WTC11 (cell line): ENCODE data around the gene KIF17. TPM values are rescaled to one million over a fixed set of nuclear protein-coding genes. Genes with fewer than 3 reads are reported as not detected.

Source experiments
- ATAC-seq: fragments of 200-7000 bp; cut with Tn5 transposase; 2 replicates; pipeline ENCODE4 v1.10.0; 2021; ENCODE audit warnings: mild to moderate bottlenecking, moderate library complexity
- CTCF ChIA-PET: fragments of 300-600 bp; sonication (Branson Sonifier 250); formaldehyde crosslinking; loops from one replicate; lab custom pipeline; 2021; ENCODE audit warnings: antibody characterized with exemption; lab: Charles Lee
- POLR2A ChIA-PET: fragments of 350-600 bp; sonication (Branson Sonifier 250); formaldehyde crosslinking; loops from one replicate; lab custom pipeline; 2021; ENCODE audit warnings: antibody characterized with exemption; lab: Charles Lee
- DNase-seq: peaks from one replicate; pipeline ENCODE4 v3.0.0; 2021; ENCODE audit warnings: low spot score
- H3K27ac Mint-ChIP-seq: 2 replicates; pipeline ENCODE4 v1.8.0; 2021; ENCODE audit warnings: mixed read lengths
- H3K27me3 Mint-ChIP-seq: 2 replicates; pipeline ENCODE4 v1.8.0; 2021; ENCODE audit warnings: low read depth, mild to moderate bottlenecking, moderate library complexity, mixed read lengths
- H3K36me3 Mint-ChIP-seq: 2 replicates; pipeline ENCODE4 v1.8.0; 2021; ENCODE audit warnings: mixed read lengths
- H3K4me1 Mint-ChIP-seq: 2 replicates; pipeline ENCODE4 v1.8.0; 2022; ENCODE audit warnings: mixed read lengths
- H3K4me3 Mint-ChIP-seq: 2 replicates; pipeline ENCODE4 v1.8.0; 2021; ENCODE audit warnings: mild to moderate bottlenecking, moderate library complexity, mixed read lengths
- H3K9me3 Mint-ChIP-seq: 2 replicates; pipeline ENCODE4 v1.8.0; 2021; ENCODE audit warnings: mixed read lengths
- ESRRA ChIP-seq: sonication (generic); formaldehyde crosslinking; IDR thresholded peaks from 2 replicates; pipeline ENCODE4 v1.8.1; 2022; ENCODE audit warnings: mild to moderate bottlenecking, missing genetic modification reagents, borderline replicate concordance
- GABPB1 ChIP-seq: sonication (generic); formaldehyde crosslinking; IDR thresholded peaks from 2 replicates; pipeline ENCODE4 v1.8.1; 2023; ENCODE audit warnings: mild to moderate bottlenecking, missing genetic modification reagents
- GTF2I ChIP-seq: fragments of 250-450 bp; sonication (Bioruptor Pico); conservative IDR thresholded peaks from 2 replicates; pipeline ENCODE4 v1.4.0; 2021; ENCODE audit warnings: mild to moderate bottlenecking
- KAT7 ChIP-seq: sonication (generic); formaldehyde crosslinking; IDR thresholded peaks from 2 replicates; pipeline ENCODE4 v1.8.1; 2023; ENCODE audit warnings: missing genetic modification reagents, mild to moderate bottlenecking, borderline replicate concordance
- MAX ChIP-seq: sonication (generic); formaldehyde crosslinking; IDR thresholded peaks from 2 replicates; pipeline ENCODE4 v1.8.0; 2022; ENCODE audit warnings: mild to moderate bottlenecking, missing genetic modification reagents
- MYBL2 ChIP-seq: sonication (generic); formaldehyde crosslinking; IDR thresholded peaks from 2 replicates; pipeline ENCODE4 v1.8.1; 2023; ENCODE audit warnings: mild to moderate bottlenecking, moderate library complexity, missing genetic modification reagents
- SP1 ChIP-seq: sonication (generic); formaldehyde crosslinking; conservative IDR thresholded peaks from 2 replicates; pipeline ENCODE4 v1.8.1; 2022; ENCODE audit warnings: missing genetic modification reagents
- TEAD4 ChIP-seq: sonication (generic); formaldehyde crosslinking; IDR thresholded peaks from 2 replicates; pipeline ENCODE4 v1.8.0; 2022; ENCODE audit warnings: mild to moderate bottlenecking, missing genetic modification reagents
- ZNF121 ChIP-seq: sonication (generic); formaldehyde crosslinking; IDR thresholded peaks from 2 replicates; pipeline ENCODE4 v1.8.0; 2023; ENCODE audit warnings: missing genetic modification reagents
- ZNF423 ChIP-seq: fragments of 250-450 bp; sonication (Bioruptor Pico); IDR thresholded peaks from 2 replicates; pipeline ENCODE4 v2.1.2; 2022; ENCODE audit warnings: mild to moderate bottlenecking, moderate library complexity
- ZNF532 ChIP-seq: fragments of 250-450 bp; sonication (Bioruptor Pico); IDR thresholded peaks from 2 replicates; pipeline ENCODE4 v1.9.0; 2021; ENCODE audit warnings: mild to moderate bottlenecking, borderline replicate concordance
- total RNA-seq: library from RNA; stranded (reverse); gene quantifications from 3 replicates; pipeline ENCODE4 v1.2.3, GENCODE V29; 2021
- TF ChIP-seq, protein P1 (sequence below): sonication (generic); formaldehyde crosslinking; IDR thresholded peaks from 2 replicates; pipeline ENCODE4 v1.8.1; 2023; ENCODE audit warnings: mild to moderate bottlenecking, moderate library complexity, missing genetic modification reagents
- TF ChIP-seq, protein P2 (sequence below): sonication (generic); formaldehyde crosslinking; IDR thresholded peaks from 2 replicates; pipeline ENCODE4 v1.8.1; 2023; ENCODE audit warnings: mild to moderate bottlenecking, missing genetic modification reagents
- TF ChIP-seq, protein P3 (sequence below): sonication (generic); formaldehyde crosslinking; IDR thresholded peaks from 2 replicates; pipeline ENCODE4 v1.8.1; 2022; ENCODE audit warnings: low read depth, mild to moderate bottlenecking, moderate library complexity, missing genetic modification reagents, borderline replicate concordance

KIF17 gene
- total RNA-seq, 1 experiment from 2014 or later: 8.1 TPM

DNA sequence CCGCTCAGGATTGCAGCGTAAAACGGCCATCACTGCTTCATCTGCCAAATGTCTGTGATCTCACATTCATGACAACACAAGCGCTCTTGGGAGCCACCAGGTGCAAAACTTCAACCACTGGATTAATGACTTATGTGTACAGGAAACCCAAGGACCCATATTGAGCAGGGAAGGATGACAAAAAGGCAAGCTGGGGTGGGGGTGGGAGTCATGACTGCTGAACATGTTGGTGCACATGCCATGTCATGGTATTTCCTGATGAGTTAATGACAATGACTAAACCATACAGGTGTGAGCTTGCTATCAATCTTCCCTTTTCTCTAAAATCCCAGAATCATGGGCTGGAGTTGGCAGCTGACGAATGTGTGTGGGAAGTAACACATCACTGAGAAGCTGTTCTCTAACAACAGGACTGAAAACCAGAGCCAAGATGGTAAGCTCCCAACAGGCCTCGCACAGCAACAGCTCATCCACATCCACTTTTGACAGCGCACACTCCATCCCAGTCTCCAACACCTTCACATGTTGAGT lies 17.8 kb upstream of the KIF17 start (continued):
- no peak for TF ChIP-seq ZNF532 (CRISPR knock-in tag)
- TF ChIP-seq, all 79 proteins: peak for 0

DNA sequence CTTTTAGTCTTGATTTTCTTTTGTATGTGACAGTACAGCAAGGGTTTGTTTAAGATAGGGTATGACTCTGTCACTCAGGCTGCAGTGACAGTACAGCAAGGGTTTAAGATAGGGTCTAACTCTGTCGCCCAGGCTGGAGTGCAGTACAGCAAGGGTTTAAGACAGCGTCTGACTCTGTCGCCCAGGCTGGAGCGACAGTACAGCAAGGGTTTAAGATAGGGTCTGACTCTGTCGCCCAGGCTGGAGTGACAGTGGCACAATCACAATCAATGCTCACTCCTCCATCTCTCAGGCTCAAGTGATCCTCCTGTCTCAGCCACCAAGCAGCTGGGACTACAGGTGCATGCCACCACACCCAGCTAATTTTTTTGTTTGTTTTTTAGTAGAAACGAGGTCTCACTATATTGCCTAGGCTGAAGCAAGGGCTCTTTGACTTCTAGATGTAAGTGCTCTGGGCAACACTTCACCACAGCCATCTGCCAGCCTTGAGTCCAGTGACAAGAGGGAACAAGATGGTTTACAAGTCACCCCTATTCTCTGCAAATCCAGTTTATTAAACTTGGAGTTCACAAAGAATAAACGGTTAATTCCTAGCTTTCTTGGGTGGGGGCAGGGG lies 15.7 kb upstream of the KIF17 start:
- POLR2A ChIA-PET: interaction anchor here (1.0 kb wide), 1 partner anchor 15 kb away, joined by 3 read pairs; the partner anchor contains the start of gene KIF17
- no peak for ATAC-seq
- DNase-seq: no peak
- H3K27me3 Mint-ChIP-seq: peaks cover 55% of the 10 kb centered on the region
- CTCF ChIA-PET: interaction anchor here (0.8 to 9.0 kb wide), 4 partner anchors 17 to 462 kb away, joined by 3 to 124 read pairs (median 6); no protein-coding TSS in a partner anchor
- no peaks in the 10 kb centered on the region for H3K9me3 Mint-ChIP-seq
- H3K27ac Mint-ChIP-seq: no peak overlapping the region
- H3K36me3 Mint-ChIP-seq: no peaks in the 10 kb centered on the region
- no peak for TF ChIP-seq KAT7 (CRISPR knock-in tag)
- TF ChIP-seq ZNF121: peak; percentile 58
- TF ChIP-seq TEAD4 (CRISPR knock-in tag): no peak
- TF ChIP-seq GABPB1 (CRISPR knock-in tag): no peak
- peak overlapping the region; percentile 87 for H3K4me3 Mint-ChIP-seq
- peaks cover 28% of the 10 kb centered on the region for H3K4me1 Mint-ChIP-seq

DNA sequence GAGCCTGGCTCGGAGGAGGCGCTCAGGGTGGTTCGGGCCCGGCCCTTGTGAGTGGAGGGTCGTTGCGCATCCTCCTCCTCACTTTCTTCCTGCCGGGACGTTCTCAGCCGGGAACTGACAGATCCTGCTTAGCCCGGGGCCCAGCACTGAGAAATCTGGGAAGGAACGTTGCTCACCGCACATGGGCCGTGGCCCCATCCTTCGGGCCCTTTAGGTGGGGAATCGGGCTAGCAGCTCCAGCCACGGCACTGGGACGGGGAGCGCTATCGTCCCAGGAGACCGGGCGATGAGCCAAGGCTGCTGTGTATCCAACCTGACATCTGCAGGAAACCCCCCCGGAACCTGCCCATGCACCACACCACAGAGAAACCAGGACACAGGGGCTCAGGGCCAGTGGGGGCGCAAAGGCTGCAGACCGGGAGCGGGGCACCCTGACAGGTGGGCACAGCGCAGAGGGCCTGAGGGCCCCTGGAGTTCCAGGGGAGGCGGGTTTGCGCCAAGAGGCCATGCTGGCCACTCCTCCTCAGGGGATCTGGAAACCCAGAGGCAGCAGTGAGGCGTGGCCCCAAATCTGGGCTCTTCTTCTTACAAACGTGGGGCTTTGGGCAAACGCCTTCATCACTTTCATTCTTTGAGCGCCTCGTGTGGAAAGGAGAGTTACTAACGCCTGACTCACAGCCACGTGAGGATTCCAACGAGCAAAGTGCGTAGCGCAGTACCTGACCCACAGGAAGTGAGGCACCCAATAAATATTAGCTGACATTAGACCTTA lies 15.0 kb upstream of the KIF17 start, which contains the start of gene SH2D5:
Gene SH2D5 (minus strand): TSS at position 116 of the 772 bp plus-strand sequence. CDS start 4,659 bp downstream, outside the sequence.
- no peaks in the 10 kb centered on the region for H3K9me3 Mint-ChIP-seq
- H3K4me3 Mint-ChIP-seq: peak within 1 kb of the TSS; percentile 87
- no peak within 1 kb of the TSS for H3K27ac Mint-ChIP-seq
- H3K4me1 Mint-ChIP-seq: peaks cover 33% of the 10 kb centered on the region
- CTCF ChIA-PET: interaction anchor here (0.6 to 9.0 kb wide), 7 partner anchors 15 to 462 kb away, joined by 3 to 124 read pairs (median 6); partner anchors contain the start of gene KIF17
- POLR2A ChIA-PET: interaction anchor here (1.1 to 3.4 kb wide), 2 partner anchors 36 to 54 kb away, joined by 3 to 14 read pairs; partner anchors contain the start of gene HP1BP3
- peaks cover 55% of the 10 kb centered on the region for H3K27me3 Mint-ChIP-seq
- no peak for TF ChIP-seq ZNF423 (CRISPR knock-in tag)
- TF ChIP-seq, protein P1, sequence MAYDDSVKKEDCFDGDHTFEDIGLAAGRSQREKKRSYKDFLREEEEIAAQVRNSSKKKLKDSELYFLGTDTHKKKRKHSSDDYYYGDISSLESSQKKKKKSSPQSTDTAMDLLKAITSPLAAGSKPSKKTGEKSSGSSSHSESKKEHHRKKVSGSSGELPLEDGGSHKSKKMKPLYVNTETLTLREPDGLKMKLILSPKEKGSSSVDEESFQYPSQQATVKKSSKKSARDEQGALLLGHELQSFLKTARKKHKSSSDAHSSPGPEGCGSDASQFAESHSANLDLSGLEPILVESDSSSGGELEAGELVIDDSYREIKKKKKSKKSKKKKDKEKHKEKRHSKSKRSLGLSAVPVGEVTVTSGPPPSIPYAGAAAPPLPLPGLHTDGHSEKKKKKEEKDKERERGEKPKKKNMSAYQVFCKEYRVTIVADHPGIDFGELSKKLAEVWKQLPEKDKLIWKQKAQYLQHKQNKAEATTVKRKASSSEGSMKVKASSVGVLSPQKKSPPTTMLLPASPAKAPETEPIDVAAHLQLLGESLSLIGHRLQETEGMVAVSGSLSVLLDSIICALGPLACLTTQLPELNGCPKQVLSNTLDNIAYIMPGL (CRISPR knock-in tag): peak; percentile 14; the same call in 1 of the 2 replicates
- TF ChIP-seq, protein P2, sequence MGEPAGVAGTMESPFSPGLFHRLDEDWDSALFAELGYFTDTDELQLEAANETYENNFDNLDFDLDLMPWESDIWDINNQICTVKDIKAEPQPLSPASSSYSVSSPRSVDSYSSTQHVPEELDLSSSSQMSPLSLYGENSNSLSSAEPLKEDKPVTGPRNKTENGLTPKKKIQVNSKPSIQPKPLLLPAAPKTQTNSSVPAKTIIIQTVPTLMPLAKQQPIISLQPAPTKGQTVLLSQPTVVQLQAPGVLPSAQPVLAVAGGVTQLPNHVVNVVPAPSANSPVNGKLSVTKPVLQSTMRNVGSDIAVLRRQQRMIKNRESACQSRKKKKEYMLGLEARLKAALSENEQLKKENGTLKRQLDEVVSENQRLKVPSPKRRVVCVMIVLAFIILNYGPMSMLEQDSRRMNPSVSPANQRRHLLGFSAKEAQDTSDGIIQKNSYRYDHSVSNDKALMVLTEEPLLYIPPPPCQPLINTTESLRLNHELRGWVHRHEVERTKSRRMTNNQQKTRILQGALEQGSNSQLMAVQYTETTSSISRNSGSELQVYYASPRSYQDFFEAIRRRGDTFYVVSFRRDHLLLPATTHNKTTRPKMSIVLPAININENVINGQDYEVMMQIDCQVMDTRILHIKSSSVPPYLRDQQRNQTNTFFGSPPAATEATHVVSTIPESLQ (CRISPR knock-in tag): no peak
- TF ChIP-seq, protein P3, sequence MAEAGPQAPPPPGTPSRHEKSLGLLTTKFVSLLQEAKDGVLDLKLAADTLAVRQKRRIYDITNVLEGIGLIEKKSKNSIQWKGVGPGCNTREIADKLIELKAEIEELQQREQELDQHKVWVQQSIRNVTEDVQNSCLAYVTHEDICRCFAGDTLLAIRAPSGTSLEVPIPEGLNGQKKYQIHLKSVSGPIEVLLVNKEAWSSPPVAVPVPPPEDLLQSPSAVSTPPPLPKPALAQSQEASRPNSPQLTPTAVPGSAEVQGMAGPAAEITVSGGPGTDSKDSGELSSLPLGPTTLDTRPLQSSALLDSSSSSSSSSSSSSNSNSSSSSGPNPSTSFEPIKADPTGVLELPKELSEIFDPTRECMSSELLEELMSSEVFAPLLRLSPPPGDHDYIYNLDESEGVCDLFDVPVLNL (CRISPR knock-in tag): no peak
- TF ChIP-seq ESRRA (CRISPR knock-in tag): 0 out of 2 replicates have a peak, but pooled peaks have one; percentile 18
- 0 out of 2 replicates have a peak, but pooled peaks have one; percentile 1 for TF ChIP-seq GTF2I (CRISPR knock-in tag)
- peak; percentile 29; the same call in 1 of the 2 replicates for TF ChIP-seq SP1
- TF ChIP-seq MAX: peak; percentile 49; the same call in 1 of the 2 replicates
- peak; percentile 73; the same call in 1 of the 2 replicates for TF ChIP-seq MYBL2 (CRISPR knock-in tag)
- ATAC-seq (peak; percentile 32), DNase-seq (peak; percentile 53)
- H3K36me3 Mint-ChIP-seq: no peaks in the 10 kb centered on the region
